ENCODE data around the gene MT1HL1. TPM values are rescaled to one million over a fixed set of nuclear protein-coding genes. Genes with fewer than 3 reads are reported as not detected.
A peak's percentile ranks its signal among the peaks of the same experiment; 100 is the strongest.

Gene MT1HL1
- total and polyA plus RNA-seq, 7 experiments from 2014 or later = not detected

GRCh38 chr1:237042892-237043576 is 38.8 kb upstream of the MT1HL1 start:
- H3K27me3 ChIP-seq (ENCODE audit: control insufficient read depth in 2 of 2, insufficient read depth in 2 of 2, low read length in 2 of 2) = no peaks in the 10 kb centered on the region
- no peak overlapping the region for H3K4me3 ChIP-seq (ENCODE audit: low read length)
- Mint-ChIP-seq H3K9me3 (peaks cover 0 to 4% (median 0%) of the 10 kb centered on the region in 11 donors), H3K27ac (no peak overlapping the region), H3K4me1 (peaks cover 5 to 16% (median 12%) of the 10 kb centered on the region in 7 donors), H3K36me3 (peaks cover 0 to 11% (median 3%) of the 10 kb centered on the region in 5 donors), H3K27me3 (peaks cover 35 to 52% (median 46%) of the 10 kb centered on the region in 5 donors), H3K4me3 (peak overlapping the region in 7 of 10 donors; percentile 14 to 56 (median 20))
- intact Hi-C loops (cut with micrococcal nuclease) = no loop called here
- ChIA-PET CTCF (no interaction called here), POLR2A (no interaction called here)
- no peaks in the 10 kb centered on the region for H3K36me3 ChIP-seq (ENCODE audit: control insufficient read depth in 2 of 3, insufficient read depth in 3 of 3, low read length in 3 of 3)
- no peaks in the 10 kb centered on the region for H3K9me3 ChIP-seq (ENCODE audit: control insufficient read depth in 2 of 3, low read length in 3 of 3)
- DNase-seq (no peak), ATAC-seq (no peak)
- H3K4me1 ChIP-seq (ENCODE audit: control insufficient read depth in 2 of 2, insufficient read depth in 2 of 2, low read length in 2 of 2) = no peaks in the 10 kb centered on the region
- H3K27ac ChIP-seq (ENCODE audit: low read depth, low read length) = no peak overlapping the region

GRCh38 chr1:237042526-237042891 is 38.3 kb upstream of the MT1HL1 start:
- Mint-ChIP-seq H3K27me3 (peaks cover 35 to 52% (median 46%) of the 10 kb centered on the region in 5 donors), H3K36me3 (peaks cover 0 to 11% (median 3%) of the 10 kb centered on the region in 5 donors), H3K4me3 (peak overlapping the region in 2 of 10 donors; percentile 38 to 55), H3K27ac (no peak overlapping the region), H3K9me3 (peaks cover 0 to 4% (median 0%) of the 10 kb centered on the region in 11 donors), H3K4me1 (peaks cover 5 to 16% (median 12%) of the 10 kb centered on the region in 7 donors)
- intact Hi-C loops (cut with micrococcal nuclease) = no loop called here
- Histone ChIP-seq H3K36me3 (ENCODE audit: control insufficient read depth in 2 of 3, insufficient read depth in 3 of 3, low read length in 3 of 3) (no peaks in the 10 kb centered on the region), H3K4me1 (ENCODE audit: control insufficient read depth in 2 of 2, insufficient read depth in 2 of 2, low read length in 2 of 2) (no peaks in the 10 kb centered on the region), H3K9me3 (ENCODE audit: control insufficient read depth in 2 of 3, low read length in 3 of 3) (no peaks in the 10 kb centered on the region), H3K27ac (ENCODE audit: low read depth, low read length) (no peak overlapping the region), H3K4me3 (ENCODE audit: low read length) (no peak overlapping the region), H3K27me3 (ENCODE audit: control insufficient read depth in 2 of 2, insufficient read depth in 2 of 2, low read length in 2 of 2) (no peaks in the 10 kb centered on the region)
- no peak for ATAC-seq
- ChIA-PET CTCF (no interaction called here), POLR2A (no interaction called here)
- DNase-seq = no peak

- H3K4me1 Mint-ChIP-seq = peaks cover 5 to 16% (median 12%) of the 10 kb centered on the region in 7 donors
- peak within 1 kb of the TSS in 1 of 9 donors; percentile 58 for H3K27ac Mint-ChIP-seq
- ChIA-PET CTCF (no interaction called here), POLR2A (no interaction called here)
- H3K27ac ChIP-seq (ENCODE audit: low read depth, low read length) = no peak within 1 kb of the TSS
- H3K4me1 ChIP-seq (ENCODE audit: control insufficient read depth in 2 of 2, insufficient read depth in 2 of 2, low read length in 2 of 2) = no peaks in the 10 kb centered on the region
- no peak within 1 kb of the TSS for H3K4me3 ChIP-seq (ENCODE audit: low read length)
- peaks cover 0 to 4% (median 0%) of the 10 kb centered on the region in 11 donors for H3K9me3 Mint-ChIP-seq
- H3K27me3 Mint-ChIP-seq = peaks cover 35 to 52% (median 46%) of the 10 kb centered on the region in 5 donors
- intact Hi-C loops (cut with micrococcal nuclease) = no loop called here
- H3K4me3 Mint-ChIP-seq = peak within 1 kb of the TSS in 9 of 10 donors; percentile 3 to 77 (median 45)
- no peak for DNase-seq
- H3K9me3 ChIP-seq (ENCODE audit: control insufficient read depth in 2 of 3, low read length in 3 of 3) = no peaks in the 10 kb centered on the region
- peaks cover 0 to 11% (median 3%) of the 10 kb centered on the region in 5 donors for H3K36me3 Mint-ChIP-seq
- H3K27me3 ChIP-seq (ENCODE audit: control insufficient read depth in 2 of 2, insufficient read depth in 2 of 2, low read length in 2 of 2) = no peaks in the 10 kb centered on the region
- H3K36me3 ChIP-seq (ENCODE audit: control insufficient read depth in 2 of 3, insufficient read depth in 3 of 3, low read length in 3 of 3) = no peaks in the 10 kb centered on the region
- no peak for ATAC-seq
Measured at GRCh38 chr1:237041795-237042525, 37.7 kb upstream of the MT1HL1 start, which contains the start of gene RYR2. Gene RYR2 (plus strand): TSS chr1:237042184. CDS start chr1:237042522, 338 bp downstream.

GRCh38 chr1:237041461-237041794 is 37.2 kb upstream of the MT1HL1 start:
- Mint-ChIP-seq H3K27me3 (peaks cover 35 to 52% (median 46%) of the 10 kb centered on the region in 5 donors), H3K4me1 (peaks cover 5 to 16% (median 12%) of the 10 kb centered on the region in 7 donors), H3K4me3 (peak overlapping the region in 9 of 10 donors; percentile 3 to 77 (median 45)), H3K9me3 (peaks cover 0 to 4% (median 0%) of the 10 kb centered on the region in 11 donors), H3K27ac (peak overlapping the region in 1 of 9 donors; percentile 58), H3K36me3 (peaks cover 0 to 11% (median 3%) of the 10 kb centered on the region in 5 donors)
- ChIA-PET POLR2A (no interaction called here), CTCF (no interaction called here)
- no peak for ATAC-seq
- no peak for DNase-seq
- intact Hi-C loops (cut with micrococcal nuclease) = no loop called here
- Histone ChIP-seq H3K4me1 (ENCODE audit: control insufficient read depth in 2 of 2, insufficient read depth in 2 of 2, low read length in 2 of 2) (no peaks in the 10 kb centered on the region), H3K27ac (ENCODE audit: low read depth, low read length) (no peak overlapping the region), H3K36me3 (ENCODE audit: control insufficient read depth in 2 of 3, insufficient read depth in 3 of 3, low read length in 3 of 3) (no peaks in the 10 kb centered on the region), H3K4me3 (ENCODE audit: low read length) (no peak overlapping the region), H3K9me3 (ENCODE audit: control insufficient read depth in 2 of 3, low read length in 3 of 3) (no peaks in the 10 kb centered on the region), H3K27me3 (ENCODE audit: control insufficient read depth in 2 of 2, insufficient read depth in 2 of 2, low read length in 2 of 2) (no peaks in the 10 kb centered on the region)

- Mint-ChIP-seq H3K9me3 (peaks cover 0 to 4% (median 0%) of the 10 kb centered on the region in 11 donors), H3K4me1 (peaks cover 5 to 16% (median 12%) of the 10 kb centered on the region in 7 donors), H3K36me3 (peaks cover 0 to 11% (median 3%) of the 10 kb centered on the region in 5 donors), H3K27ac (no peak overlapping the region), H3K4me3 (peak overlapping the region in 2 of 10 donors; percentile 63 to 77), H3K27me3 (peaks cover 35 to 52% (median 46%) of the 10 kb centered on the region in 5 donors)
- no peaks in the 10 kb centered on the region for H3K27me3 ChIP-seq (ENCODE audit: control insufficient read depth in 2 of 2, insufficient read depth in 2 of 2, low read length in 2 of 2)
- no peaks in the 10 kb centered on the region for H3K36me3 ChIP-seq (ENCODE audit: control insufficient read depth in 2 of 3, insufficient read depth in 3 of 3, low read length in 3 of 3)
- no peak overlapping the region for H3K4me3 ChIP-seq (ENCODE audit: low read length)
- ATAC-seq = no peak
- DNase-seq = no peak
- intact Hi-C loops (cut with micrococcal nuclease) = no loop called here
- no peaks in the 10 kb centered on the region for H3K4me1 ChIP-seq (ENCODE audit: control insufficient read depth in 2 of 2, insufficient read depth in 2 of 2, low read length in 2 of 2)
- no peaks in the 10 kb centered on the region for H3K9me3 ChIP-seq (ENCODE audit: control insufficient read depth in 2 of 3, low read length in 3 of 3)
- POLR2A ChIA-PET = no interaction called here
- no peak overlapping the region for H3K27ac ChIP-seq (ENCODE audit: low read depth, low read length)
- CTCF ChIA-PET = no interaction called here
Measured at GRCh38 chr1:237040823-237041222, 36.6 kb upstream of the MT1HL1 start.

GRCh38 chr1:237038211-237038610 is 34.0 kb upstream of the MT1HL1 start:
- peaks cover 0 to 7% (median 3%) of the 10 kb centered on the region in 5 donors for H3K36me3 Mint-ChIP-seq
- H3K4me1 ChIP-seq (ENCODE audit: control insufficient read depth in 2 of 2, insufficient read depth in 2 of 2, low read length in 2 of 2) = no peaks in the 10 kb centered on the region
- CTCF ChIA-PET = no interaction called here
- peaks cover 0 to 11% (median 7%) of the 10 kb centered on the region in 7 donors for H3K4me1 Mint-ChIP-seq
- ATAC-seq (no peak), DNase-seq (no peak)
- H3K9me3 Mint-ChIP-seq = peaks cover 0 to 4% (median 0%) of the 10 kb centered on the region in 11 donors
- no peak overlapping the region for H3K27ac ChIP-seq (ENCODE audit: low read depth, low read length)
- H3K27ac Mint-ChIP-seq = no peak overlapping the region
- no peak overlapping the region for H3K4me3 Mint-ChIP-seq
- H3K27me3 ChIP-seq (ENCODE audit: control insufficient read depth in 2 of 2, insufficient read depth in 2 of 2, low read length in 2 of 2) = no peaks in the 10 kb centered on the region
- intact Hi-C loops (cut with micrococcal nuclease) = no loop called here
- H3K36me3 ChIP-seq (ENCODE audit: control insufficient read depth in 2 of 3, insufficient read depth in 3 of 3, low read length in 3 of 3) = no peaks in the 10 kb centered on the region
- POLR2A ChIA-PET = no interaction called here
- no peaks in the 10 kb centered on the region for H3K9me3 ChIP-seq (ENCODE audit: control insufficient read depth in 2 of 3, low read length in 3 of 3)
- no peak overlapping the region for H3K4me3 ChIP-seq (ENCODE audit: low read length)
- peaks cover 22 to 36% (median 35%) of the 10 kb centered on the region in 5 donors for H3K27me3 Mint-ChIP-seq
